ENCODE results near the gene CEP41.

Gene CEP41

DNA sequence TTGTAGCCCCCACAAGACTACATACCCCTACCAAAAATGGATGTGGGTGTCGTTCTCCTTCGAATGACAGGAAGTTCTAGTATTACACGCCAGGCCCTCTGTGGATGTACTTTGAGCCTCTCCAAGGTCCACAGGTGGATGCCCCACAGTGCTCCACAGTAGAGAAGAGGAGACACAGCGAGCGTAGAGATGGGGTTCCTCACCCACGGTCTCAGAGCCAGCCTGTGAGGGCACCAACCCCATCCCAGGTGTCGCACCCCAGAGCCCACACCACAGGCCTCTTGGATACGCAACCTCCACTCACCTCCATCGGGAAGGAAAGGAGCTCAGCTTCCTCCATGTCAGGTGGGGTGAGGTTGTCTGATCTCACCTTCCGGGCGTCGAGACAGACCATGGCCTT is 93.9 kb downstream of the CEP41 start:
- DNase-seq: no peak

DNA sequence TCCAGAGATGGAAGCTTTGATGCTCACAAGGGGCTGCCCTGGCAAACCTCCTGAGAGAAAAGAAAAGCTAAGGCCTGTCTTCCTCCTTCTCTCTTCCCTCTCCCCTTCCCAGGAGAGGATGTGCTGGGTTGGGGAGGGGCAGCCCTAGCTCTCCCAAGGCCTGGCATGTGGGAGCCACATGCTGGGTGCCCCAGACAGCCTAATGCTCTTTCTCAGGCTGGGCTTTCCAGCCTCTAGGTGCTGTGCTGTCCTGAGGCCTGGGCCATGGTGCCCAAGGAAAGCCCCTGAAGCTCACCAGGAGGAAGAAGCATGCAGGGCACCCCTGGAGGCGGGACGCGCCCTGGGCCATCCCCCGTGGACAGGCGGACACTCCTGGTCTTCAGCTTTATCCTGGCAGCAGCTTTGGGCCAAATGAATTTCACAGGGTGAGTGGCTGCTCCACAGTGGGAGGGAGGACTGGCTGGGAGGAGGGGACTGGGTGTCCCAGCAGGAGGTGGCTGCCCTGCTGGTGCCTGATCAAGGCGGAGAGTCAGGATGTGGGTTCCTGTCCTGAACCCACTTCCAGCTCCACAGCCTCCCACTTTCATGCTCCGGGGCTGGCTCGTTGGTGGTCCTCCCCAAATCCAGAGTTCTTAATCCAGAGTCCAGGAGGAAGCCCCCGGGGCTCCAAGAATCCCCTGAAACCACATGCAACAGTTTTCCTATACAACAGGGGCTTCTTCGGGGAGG is 94.5 kb downstream of the CEP41 start:
- peak; percentile 30 for DNase-seq

DNA sequence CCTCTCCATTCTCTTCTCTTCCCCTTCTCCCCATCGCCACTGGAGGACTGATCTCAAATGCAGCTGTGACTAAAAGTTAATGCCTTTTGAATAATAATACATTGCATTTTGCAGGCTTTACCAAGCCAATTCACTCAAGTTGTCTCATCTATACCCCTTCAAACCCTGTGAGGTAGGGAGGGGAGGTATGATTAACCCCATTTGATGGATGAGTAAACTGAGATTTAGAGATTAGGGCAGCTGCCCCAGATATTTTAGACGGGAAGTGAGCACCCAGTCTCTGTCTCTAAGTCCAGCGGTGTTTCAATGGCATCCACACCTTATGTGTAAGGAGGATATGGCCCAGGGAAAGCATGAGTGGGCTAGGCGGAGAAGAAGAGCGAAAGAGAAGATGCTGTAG is 95.1 kb downstream of the CEP41 start:
- DNase-seq: no peak

DNA sequence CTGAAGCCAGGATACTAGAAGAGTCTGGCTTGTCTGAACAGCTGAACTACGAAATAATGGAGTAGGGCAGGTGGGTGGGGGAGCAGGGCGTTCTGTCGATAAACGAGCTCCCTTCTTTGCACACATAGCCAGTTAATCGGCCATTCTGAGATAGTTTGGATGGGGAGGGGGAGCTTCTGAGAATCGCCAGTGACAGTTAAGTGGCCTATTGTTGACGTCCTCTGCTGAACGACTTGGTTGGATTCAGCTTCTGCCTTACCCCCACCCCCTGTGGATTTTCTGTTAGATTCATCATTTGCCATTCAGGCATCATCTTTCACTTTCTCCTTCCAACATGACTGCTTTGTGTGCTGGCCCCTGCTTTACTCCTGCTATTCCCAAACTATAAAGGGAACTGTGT is 95.7 kb downstream of the CEP41 start:
- peak; percentile 97 for DNase-seq

DNA sequence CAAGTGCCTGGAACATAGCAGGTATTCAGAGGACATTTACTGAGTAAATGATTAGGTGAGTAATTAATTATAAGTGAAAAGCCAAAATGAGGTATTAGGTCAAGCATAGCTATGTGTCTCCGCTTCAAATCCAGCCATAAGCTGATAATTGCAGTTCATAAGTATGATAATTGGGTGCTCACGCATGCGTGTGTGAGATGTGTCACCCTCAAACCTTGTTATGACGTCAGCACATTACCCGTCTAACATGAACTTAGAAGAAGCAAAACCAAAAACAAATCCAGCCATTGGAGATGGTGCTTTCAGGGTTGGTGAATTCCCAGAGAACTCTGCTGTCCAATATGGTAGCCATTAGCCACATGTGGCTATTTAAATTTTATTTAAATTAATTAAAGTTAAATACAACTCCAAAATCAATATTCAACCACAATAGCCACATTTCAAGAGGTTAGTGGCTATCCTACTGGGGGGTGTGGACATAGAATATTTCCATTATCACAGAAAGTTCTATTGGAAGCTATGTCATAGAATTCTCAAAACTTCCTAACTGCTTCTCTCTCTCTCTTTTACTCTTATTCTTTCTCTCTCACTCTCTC is 96.4 kb downstream of the CEP41 start, which contains the start of gene CPA5:
Gene CPA5 (plus strand): TSS at position 546 of the 596 bp plus-strand sequence. CDS start 1,670 bp downstream, outside the sequence.
- peak; percentile 52 for DNase-seq
